H1 (cell line): ENCODE data around the gene TKFC. TPM values are rescaled to one million over a fixed set of nuclear protein-coding genes. Genes with fewer than 3 reads are reported as not detected.

Experiments used
- CTCF ChIA-PET: fragments of 300-600 bp; sonication (Branson Sonifier 250); formaldehyde crosslinking; loops from one replicate; lab custom pipeline; 2021; ENCODE audit not compliant: partially characterized antibody; lab: Charles Lee
- POLR2A ChIA-PET: fragments of 300-600 bp; sonication (Branson Sonifier 250); formaldehyde crosslinking; loops from one replicate; lab custom pipeline; 2021; ENCODE audit warnings: inconsistent platforms; ENCODE audit not compliant: partially characterized antibody; lab: Charles Lee
- DNase-seq, 2 experiments: peaks; one replicate each; pipeline versions ENCODE4 v3.0.0 to v3.0.0-alpha.2; 2010 to 2022; ENCODE audit warnings: low spot score in 2 of 2, low read depth in 1 of 2, mixed read lengths in 1 of 2
- FAIRE-seq: peaks from 2 replicates; lab custom pipeline; 2011; peaks lifted over from hg19 to GRCh38; lab: Jason Lieb, UNC
- H2AFZ ChIP-seq: 2 replicates; pipeline ENCODE4 v1.8.1; 2012; ENCODE audit warnings: low read length, inconsistent platforms
- H2AK5ac ChIP-seq: 2 replicates; pipeline ENCODE4 v1.6.1; 2013; ENCODE audit warnings: low read depth, low read length
- H2BK120ac ChIP-seq: replicated peaks from 2 replicates; pipeline ENCODE3; 2013; ENCODE audit warnings: low read depth, low read length, inconsistent platforms
- H2BK12ac ChIP-seq: 2 replicates; pipeline ENCODE4 v1.6.1; 2013; ENCODE audit warnings: low read depth, low read length
- H2BK15ac ChIP-seq: 2 replicates; pipeline ENCODE4 v1.6.1; 2013; ENCODE audit warnings: low read length
- H2BK20ac ChIP-seq: 2 replicates; pipeline ENCODE4 v1.6.1; 2013; ENCODE audit warnings: low read length
- H2BK5ac ChIP-seq: 2 replicates; pipeline ENCODE4 v1.6.1; 2013; ENCODE audit warnings: low read depth, low read length
- H3K14ac ChIP-seq: 2 replicates; pipeline ENCODE4 v1.6.1; 2013; ENCODE audit warnings: inconsistent platforms; ENCODE audit not compliant: insufficient read length
- H3K18ac ChIP-seq: 2 replicates; pipeline ENCODE4 v1.6.1; 2013; ENCODE audit warnings: low read length; ENCODE audit errors: extremely low read depth
- H3K23ac ChIP-seq: 2 replicates; pipeline ENCODE4 v1.6.1; 2013; ENCODE audit warnings: inconsistent platforms; ENCODE audit not compliant: insufficient read length
- H3K23me2 ChIP-seq: 2 replicates; pipeline ENCODE4 v1.6.1; 2013; ENCODE audit warnings: low read depth, low read length
- H3K27ac ChIP-seq: 2 replicates; pipeline ENCODE4 v1.6.1; 2011; ENCODE audit warnings: low read depth, low read length, inconsistent platforms
- H3K27me3 ChIP-seq, 4 experiments: replicated peaks in 1 of 4; 1 replicate in 1 of 4; 2 replicates in 3 of 4; pipeline versions ENCODE4 v1.6.1 to v1.8.1; 2011 to 2013; ENCODE audit warnings: low read length in 3 of 4, mild to moderate bottlenecking in 3 of 4, inconsistent platforms in 2 of 4, mixed read lengths in 2 of 4, moderate library complexity in 1 of 4; ENCODE audit not compliant: control insufficient read depth in 3 of 4, insufficient read depth in 3 of 4; ENCODE audit errors: extremely low read depth in 1 of 4
- H3K36me3 ChIP-seq, 4 experiments: 2 replicates each; pipeline versions ENCODE4 v1.6.1 to v1.8.1; 2011 to 2013; ENCODE audit warnings: mild to moderate bottlenecking in 4 of 4, low read length in 3 of 4, moderate library complexity in 2 of 4, control low read depth in 1 of 4, inconsistent platforms in 1 of 4; ENCODE audit not compliant: insufficient read depth in 4 of 4, control insufficient read depth in 2 of 4
- H3K4ac ChIP-seq: replicated peaks from 2 replicates; pipeline ENCODE3; 2013; ENCODE audit warnings: low read length, low read depth, mixed read lengths, inconsistent platforms; ENCODE audit not compliant: insufficient read length
- H3K4me1 ChIP-seq, 4 experiments: replicated peaks in 1 of 4; 1 replicate in 1 of 4; 2 replicates in 3 of 4; pipeline versions ENCODE4 v1.6.1 to v1.8.1; 2011 to 2013; ENCODE audit warnings: low read length in 3 of 4, inconsistent platforms in 2 of 4, mixed read lengths in 1 of 4; ENCODE audit not compliant: insufficient read depth in 4 of 4, control insufficient read depth in 3 of 4
- H3K4me2 ChIP-seq, 2 experiments: 2 replicates each; pipeline versions ENCODE4 v1.6.1 to v1.8.1; 2011 to 2013; ENCODE audit warnings: low read depth in 2 of 2, low read length in 2 of 2, control low read depth in 1 of 2, inconsistent platforms in 1 of 2, mild to moderate bottlenecking in 1 of 2; ENCODE audit not compliant: insufficient read depth in 1 of 2
- H3K4me3 ChIP-seq, 4 experiments: fragments of 200-600, 300-600 bp in 1 of 4; sonication (generic), shearing (Covaris generic), sonication (Bioruptor Twin) in 1 of 4; 2 replicates each; pipeline versions ENCODE4 v1.5.1 to v1.8.1; 2011 to 2016; ENCODE audit warnings: low read length in 4 of 4, low read depth in 3 of 4, control low read depth in 2 of 4, inconsistent platforms in 2 of 4, mild to moderate bottlenecking in 2 of 4, mixed read lengths in 1 of 4, moderate library complexity in 1 of 4; ENCODE audit not compliant: insufficient read depth in 2 of 4; ENCODE audit errors: extremely low read depth in 1 of 4
- H3K56ac ChIP-seq: replicated peaks from 2 replicates; pipeline ENCODE3; 2013; ENCODE audit warnings: low read depth, mild to moderate bottlenecking, mixed read lengths, low read length, inconsistent platforms; ENCODE audit not compliant: insufficient read length
- H3K79me1 ChIP-seq: 2 replicates; pipeline ENCODE4 v1.6.1; 2013; ENCODE audit warnings: low read depth, low read length, control low read depth
- H3K79me2 ChIP-seq, 2 experiments: 2 replicates each; pipeline versions ENCODE4 v1.6.1 to v1.8.1; 2012 to 2013; ENCODE audit warnings: low read length in 2 of 2, mild to moderate bottlenecking in 2 of 2, inconsistent platforms in 1 of 2; ENCODE audit not compliant: insufficient read depth in 2 of 2, control insufficient read depth in 1 of 2
- H3K9ac ChIP-seq, 4 experiments: replicated peaks in 1 of 4; 1 replicate in 1 of 4; 2 replicates in 3 of 4; pipeline versions ENCODE4 v1.6.1 to v1.8.1; 2011 to 2013; ENCODE audit warnings: low read depth in 3 of 4, low read length in 3 of 4, control low read depth in 2 of 4, mild to moderate bottlenecking in 2 of 4, moderate library complexity in 2 of 4, inconsistent platforms in 1 of 4; ENCODE audit errors: extremely low read depth in 1 of 4
- H3K9me3 ChIP-seq, 2 experiments: 2 replicates each; pipeline versions ENCODE4 v1.6.1 to v1.8.1; 2012 to 2013; ENCODE audit warnings: mild to moderate bottlenecking in 2 of 2, moderate library complexity in 2 of 2, control low read depth in 1 of 2, inconsistent platforms in 1 of 2, low read depth in 1 of 2, low read length in 1 of 2, mixed read lengths in 1 of 2; ENCODE audit not compliant: insufficient read depth in 2 of 2
- H4K20me1 ChIP-seq, 2 experiments: replicated peaks in 1 of 2; 2 replicates each; pipeline versions ENCODE3 to v1.8.1; 2011 to 2013; ENCODE audit warnings: inconsistent platforms in 2 of 2, low read length in 2 of 2, mild to moderate bottlenecking in 1 of 2; ENCODE audit not compliant: insufficient read depth in 2 of 2, control insufficient read depth in 1 of 2
- H4K5ac ChIP-seq: 2 replicates; pipeline ENCODE4 v1.6.1; 2013; ENCODE audit warnings: low read length, low read depth, mixed read lengths, inconsistent platforms; ENCODE audit not compliant: insufficient read length
- H4K8ac ChIP-seq: 2 replicates; pipeline ENCODE4 v1.8.0; 2013; ENCODE audit warnings: mild to moderate bottlenecking, moderate library complexity, low read length, inconsistent platforms; ENCODE audit not compliant: insufficient read depth; ENCODE audit errors: extremely low read depth
- H4K91ac ChIP-seq: replicated peaks from 2 replicates; pipeline ENCODE3; 2013; ENCODE audit warnings: low read length, mixed read lengths, inconsistent platforms; ENCODE audit not compliant: insufficient read length
- BCL11A ChIP-seq, 2 experiments: IDR thresholded peaks; one replicate each; pipeline ENCODE4 v1.6.1; 2011; ENCODE audit warnings: low read depth in 2 of 2, low read length in 2 of 2, mild to moderate bottlenecking in 2 of 2
- BRCA1 ChIP-seq: IDR thresholded peaks from 2 replicates; pipeline ENCODE4 v1.6.1; 2012; ENCODE audit warnings: low read depth, low read length, improper control_type of control experiment
- CHD2 ChIP-seq: IDR thresholded peaks from 2 replicates; pipeline ENCODE4 v1.6.1; 2012; ENCODE audit warnings: low read length, improper control_type of control experiment
- CTCF ChIP-seq, 3 experiments: IDR thresholded peaks; 1 replicate in 2 of 3; 2 replicates in 1 of 3; pipeline versions ENCODE4 v1.5.1 to v1.6.1; 2011; ENCODE audit warnings: low read length in 3 of 3, mild to moderate bottlenecking in 3 of 3, inconsistent platforms in 2 of 3, low read depth in 1 of 3, moderate library complexity in 1 of 3; ENCODE audit not compliant: insufficient read depth in 1 of 3; ENCODE audit errors: control extremely low read depth in 1 of 3
- KDM1A ChIP-seq: fragments of 200-600, 300-600 bp; sonication (generic); IDR thresholded peaks from 2 replicates; pipeline ENCODE4 v1.7.1; 2016; ENCODE audit warnings: mild to moderate bottlenecking, low read length, borderline replicate concordance
- MAX ChIP-seq: IDR thresholded peaks from 2 replicates; pipeline ENCODE4 v1.6.1; 2012; ENCODE audit warnings: inconsistent platforms
- PHF8 ChIP-seq: fragments of 200-600 bp; sonication (generic); conservative IDR thresholded peaks from 2 replicates; pipeline ENCODE4 v1.7.1; 2012; ENCODE audit warnings: low read depth, mild to moderate bottlenecking, inconsistent platforms, low read length, moderate library complexity
- SIRT6 ChIP-seq: IDR thresholded peaks from one replicate; pipeline ENCODE4 v1.7.1; 2012; ENCODE audit warnings: low read length, inconsistent platforms
- SIX5 ChIP-seq: IDR thresholded peaks from 2 replicates; pipeline ENCODE4 v1.6.1; 2011; ENCODE audit warnings: mild to moderate bottlenecking, low read depth, low read length
- SUZ12 ChIP-seq: fragments of 200-600 bp; sonication (generic); IDR thresholded peaks from 2 replicates; pipeline ENCODE4 v1.6.1; 2012; ENCODE audit warnings: mild to moderate bottlenecking, inconsistent platforms, low read length, moderate library complexity, mixed read lengths
- TAF1 ChIP-seq: IDR thresholded peaks from 2 replicates; pipeline ENCODE4 v1.6.1; 2011; ENCODE audit warnings: mild to moderate bottlenecking, low read depth, low read length
- TEAD4 ChIP-seq: IDR thresholded peaks from 2 replicates; pipeline ENCODE4 v1.6.1; 2012; ENCODE audit warnings: low read depth, low read length, inconsistent platforms, mixed read lengths
- WGBS, 2 experiments: shearing (Covaris generic) in 1 of 2; methylation state at CpG; one replicate each; pipeline versions ENCODE4 v1.1.6 to v1.1.7; 2013 to 2015; ENCODE audit warnings: low lambda C conversion rate in 2 of 2, mixed read lengths in 2 of 2, inconsistent platforms in 1 of 2, low coverage in 1 of 2, missing lambda C conversion rate in 1 of 2; ENCODE audit not compliant: insufficient replicate concordance in 2 of 2, insufficient coverage in 1 of 2, insufficient read length in 1 of 2; ENCODE audit errors: extremely low coverage in 1 of 2, missing lambda C conversion rate in 1 of 2; 5-methylcytosine and 5-hydroxymethylcytosine counted together
- polyA plus RNA-seq, 7 experiments: library from polyadenylated mRNA; depleted of rRNA in 3 of 7; stranded (reverse) in 5 of 7; unstranded in 2 of 7; fragments of >200 nt in 5 of 7; fragments of 200-250 nt in 2 of 7; gene quantifications; 1 replicate in 5 of 7; 2 replicates in 1 of 7; 4 replicates in 1 of 7; pipeline versions ENCODE4 v1.2.1 to v1.2.3, GENCODE V29; 2011 to 2013; ENCODE audit warnings: missing spikeins in 2 of 7, mixed read lengths in 2 of 7
- total RNA-seq: library from RNA; stranded (reverse); fragmentation: NEBNext Ultra II Directional; extraction: Animal tissue kit (Norgen Biotek cat#: 25700); gene quantifications from 2 replicates; pipeline ENCODE4 v1.2.1, GENCODE V29; 2021

Gene TKFC
- total and polyA plus RNA-seq, 2 of the 8 experiments (the other 6 are each of a cell fraction or from before 2014, with no cell fraction given): 53.5 to 55.0 TPM

GRCh38 chr11:61339490-61339878 is 6.5 kb downstream of the TKFC start:
- no peak overlapping the region for H3K9ac ChIP-seq
- H3K4me2 ChIP-seq: no peak overlapping the region
- H4K5ac ChIP-seq: no peak overlapping the region
- H2BK20ac ChIP-seq: no peak overlapping the region
- FAIRE-seq: no peak
- H3K14ac ChIP-seq: no peak overlapping the region
- no peak overlapping the region for H4K91ac ChIP-seq
- CTCF ChIA-PET: interaction anchor here (1.5 to 10.1 kb wide), 4 partner anchors 8 to 299 kb away, joined by 3 to 290 read pairs (median 168); partner anchors contain the start of genes CYB561A3 and TMEM138
- no peak overlapping the region for H2AFZ ChIP-seq
- no peak overlapping the region for H3K4ac ChIP-seq
- no peaks in the 10 kb centered on the region for H3K9me3 ChIP-seq
- POLR2A ChIA-PET: interaction anchor here (0.7 to 39.7 kb wide), 3 partner anchors 8 to 72 kb away, joined by 3 to 1106 read pairs (median 61); partner anchors contain the start of genes CYB561A3 and TMEM138
- peaks cover 0 to 13% (median 4%) of the 10 kb centered on the region in 4 experiments; a peak in 4 of 8 replicates for H3K36me3 ChIP-seq
- H2BK5ac ChIP-seq: no peak overlapping the region
- no peaks in the 10 kb centered on the region for H3K27me3 ChIP-seq
- H4K20me1 ChIP-seq: no peaks in the 10 kb centered on the region
- H2BK15ac ChIP-seq: no peak overlapping the region
- no peak overlapping the region for H3K4me3 ChIP-seq
- no peak overlapping the region for H2BK120ac ChIP-seq
- H2AK5ac ChIP-seq: no peak overlapping the region
- H3K23me2 ChIP-seq: no peaks in the 10 kb centered on the region
- H3K27ac ChIP-seq: no peak overlapping the region
- 83% methylated on average over 4 of the region's 4 CpGs; no CpG with 5 or more reads in 1 of the 2 experiments for WGBS, 2 experiments
- H3K4me1 ChIP-seq: peaks cover 0 to 6% (median 1%) of the 10 kb centered on the region in 4 experiments; a peak in 5 of 7 replicates
- no peak overlapping the region for H3K18ac ChIP-seq
- H3K23ac ChIP-seq: no peak overlapping the region
- no peak overlapping the region for H2BK12ac ChIP-seq
- no peak overlapping the region for H3K56ac ChIP-seq
- DNase-seq: no peak
- no peaks in the 10 kb centered on the region for H3K79me1 ChIP-seq
- H3K79me2 ChIP-seq: no peaks in the 10 kb centered on the region
- no peak overlapping the region for H4K8ac ChIP-seq
- TF ChIP-seq CHD2: no peak
- TF ChIP-seq PHF8: no peak
- no peak for TF ChIP-seq TAF1
- no peak for TF ChIP-seq KDM1A
- TF ChIP-seq SIRT6: no peak
- no peak for TF ChIP-seq MAX
- TF ChIP-seq BCL11A (IDR thresholded peaks at IDR 0.05; ENCODE audit: low read depth in 2 of 2, low read length in 2 of 2): no peak
- no peak for TF ChIP-seq TEAD4
- no peak for TF ChIP-seq SIX5
- no peak for TF ChIP-seq SUZ12
- no peak for TF ChIP-seq BRCA1
- TF ChIP-seq CTCF (IDR thresholded peaks at IDR 0.05; ENCODE audit: control extremely low read depth in 1 of 3, insufficient read depth in 1 of 3, low read depth in 1 of 3, low read length in 3 of 3): no peak
